ENCODE results near the gene RNF149.
"Not testable (repeated sequence)": the region's sequence is repeated elsewhere in the genome, so short reads cannot be mapped to it uniquely, and the experiment has no call there.

Gene RNF149

GRCh38 chr2:101256316-101256715, 52.2 kb downstream of the RNF149 start:
- no peak for DNase-seq (ENCODE audit: low read depth in 3 of 3)

GRCh38 chr2:101255501-101255900, 53.0 kb downstream of the RNF149 start:
- no peak for DNase-seq (ENCODE audit: low read depth in 3 of 3)

GRCh38 chr2:101253703-101254450, 54.6 kb downstream of the RNF149 start:
- DNase-seq (ENCODE audit: low read depth in 3 of 3), result no peak

- peak; percentile 4 to 53 (median 52) for DNase-seq (ENCODE audit: low read depth in 3 of 3)
These were observed 55.3 kb downstream of the RNF149 start for GRCh38 chr2:101253013-101253702.

GRCh38 chr2:101252408-101253012, 56.0 kb downstream of the RNF149 start, which contains the start of gene CNOT11:
Gene CNOT11 (plus strand): TSS chr2:101252886. CDS start chr2:101252965, 79 bp downstream.
- DNase-seq (ENCODE audit: low read depth in 3 of 3), result peak; percentile 98 to 99 (median 98)

- DNase-seq (ENCODE audit: low read depth in 3 of 3), result no peak
These were observed 56.6 kb downstream of the RNF149 start for GRCh38 chr2:101251844-101252407.

GRCh38 chr2:101251246-101251781, 57.2 kb downstream of the RNF149 start:
- not testable (repeated sequence) for DNase-seq (ENCODE audit: low read depth in 3 of 3)

GRCh38 chr2:101249826-101250225, 58.7 kb downstream of the RNF149 start:
- no peak for DNase-seq (ENCODE audit: low read depth in 3 of 3)

- DNase-seq (ENCODE audit: low read depth in 3 of 3), result not testable (repeated sequence)
These were observed 59.7 kb downstream of the RNF149 start for GRCh38 chr2:101248756-101249155.

GRCh38 chr2:101245468-101245867, 63.0 kb downstream of the RNF149 start:
- not testable (repeated sequence) for DNase-seq (ENCODE audit: low read depth in 3 of 3)

- not testable (repeated sequence) for DNase-seq (ENCODE audit: low read depth in 3 of 3)
These were observed 63.6 kb downstream of the RNF149 start for GRCh38 chr2:101244899-101245298.

- DNase-seq (ENCODE audit: low read depth in 3 of 3), result not testable (repeated sequence)
These were observed 64.1 kb downstream of the RNF149 start for GRCh38 chr2:101244373-101244772.

GRCh38 chr2:101241158-101241557, 67.3 kb downstream of the RNF149 start:
- DNase-seq (ENCODE audit: low read depth in 3 of 3), result no peak

GRCh38 chr2:101240694-101241093, 67.8 kb downstream of the RNF149 start:
- not testable (repeated sequence) for DNase-seq (ENCODE audit: low read depth in 3 of 3)

- DNase-seq (ENCODE audit: low read depth in 3 of 3), result not testable (repeated sequence)
These were observed 68.8 kb downstream of the RNF149 start for GRCh38 chr2:101239760-101240118.

GRCh38 chr2:101238930-101239759, 69.4 kb downstream of the RNF149 start:
- DNase-seq (ENCODE audit: low read depth in 3 of 3), result no peak

GRCh38 chr2:101237944-101238343, 70.6 kb downstream of the RNF149 start:
- DNase-seq (ENCODE audit: low read depth in 3 of 3), result not testable (repeated sequence)

- not testable (repeated sequence) for DNase-seq (ENCODE audit: low read depth in 3 of 3)
These were observed 72.5 kb downstream of the RNF149 start for GRCh38 chr2:101235956-101236355.

GRCh38 chr2:101234169-101234938, 74.1 kb downstream of the RNF149 start:
- no peak for DNase-seq (ENCODE audit: low read depth in 3 of 3)

- DNase-seq (ENCODE audit: low read depth in 3 of 3), result no peak
These were observed 75.7 kb downstream of the RNF149 start for GRCh38 chr2:101232770-101233169.

All from stimulated activated CD4-positive, alpha-beta T cell treated with anti-CD3 and anti-CD28 coated beads, TNF-alpha, amount 100 ng/mL, for 4 hours (primary cell).